Measurements from ENCODE around the gene BPTF.
A peak's percentile ranks its signal among the peaks of the same experiment; 100 is the strongest.
"Not testable (repeated sequence)": the region's sequence is repeated elsewhere in the genome, so short reads cannot be mapped to it uniquely, and the experiment has no call there.

Gene BPTF

DNA sequence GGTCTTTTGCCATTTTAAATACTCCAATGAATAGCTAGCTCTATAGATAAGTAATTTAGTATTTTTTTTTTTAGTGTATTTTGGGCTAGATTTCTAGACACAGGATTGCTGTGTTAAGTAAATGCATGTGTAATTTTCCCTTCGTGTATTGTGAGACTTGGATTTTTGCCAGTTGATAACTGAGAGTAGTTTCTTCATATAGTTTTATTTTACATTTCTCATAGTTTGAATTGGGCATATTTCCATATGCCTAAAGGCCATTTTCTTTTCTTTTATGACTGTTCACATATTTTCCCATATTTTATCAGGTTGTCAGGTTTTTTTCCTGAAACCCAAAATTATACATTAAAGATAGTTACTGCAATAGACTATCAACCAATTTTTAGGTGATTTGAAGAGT is 59.4 kb downstream of the BPTF start:
- no peak for DNase-seq

DNA sequence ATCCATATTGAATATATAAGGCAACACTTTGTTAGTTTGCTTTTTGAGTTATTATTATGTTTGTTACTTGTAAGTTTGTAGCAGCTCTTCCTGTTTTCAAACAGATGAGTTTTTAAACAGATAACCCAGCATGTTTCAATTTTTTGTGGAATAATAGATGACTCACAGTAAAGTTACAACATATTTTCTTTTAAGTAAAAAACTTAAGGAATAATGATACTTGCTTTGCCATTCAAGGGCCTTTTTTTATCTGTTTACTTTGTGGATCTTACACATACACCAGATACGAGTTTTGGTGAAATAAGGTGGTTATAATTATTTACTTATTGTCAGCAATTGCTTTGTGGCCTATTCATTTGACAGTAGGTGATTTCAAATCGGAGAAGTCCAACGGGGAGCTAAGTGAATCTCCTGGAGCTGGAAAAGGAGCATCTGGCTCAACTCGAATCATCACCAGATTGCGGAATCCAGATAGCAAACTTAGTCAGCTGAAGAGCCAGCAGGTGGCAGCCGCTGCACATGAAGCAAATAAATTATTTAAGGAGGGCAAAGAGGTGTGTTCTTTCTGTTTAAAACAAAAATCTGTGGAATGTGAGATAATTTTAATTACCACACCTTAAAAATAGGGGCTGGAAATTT is 66.3 kb downstream of the BPTF start:
- peak in 15 of 58 donors; percentile 1 to 22 (median 12) for DNase-seq

DNA sequence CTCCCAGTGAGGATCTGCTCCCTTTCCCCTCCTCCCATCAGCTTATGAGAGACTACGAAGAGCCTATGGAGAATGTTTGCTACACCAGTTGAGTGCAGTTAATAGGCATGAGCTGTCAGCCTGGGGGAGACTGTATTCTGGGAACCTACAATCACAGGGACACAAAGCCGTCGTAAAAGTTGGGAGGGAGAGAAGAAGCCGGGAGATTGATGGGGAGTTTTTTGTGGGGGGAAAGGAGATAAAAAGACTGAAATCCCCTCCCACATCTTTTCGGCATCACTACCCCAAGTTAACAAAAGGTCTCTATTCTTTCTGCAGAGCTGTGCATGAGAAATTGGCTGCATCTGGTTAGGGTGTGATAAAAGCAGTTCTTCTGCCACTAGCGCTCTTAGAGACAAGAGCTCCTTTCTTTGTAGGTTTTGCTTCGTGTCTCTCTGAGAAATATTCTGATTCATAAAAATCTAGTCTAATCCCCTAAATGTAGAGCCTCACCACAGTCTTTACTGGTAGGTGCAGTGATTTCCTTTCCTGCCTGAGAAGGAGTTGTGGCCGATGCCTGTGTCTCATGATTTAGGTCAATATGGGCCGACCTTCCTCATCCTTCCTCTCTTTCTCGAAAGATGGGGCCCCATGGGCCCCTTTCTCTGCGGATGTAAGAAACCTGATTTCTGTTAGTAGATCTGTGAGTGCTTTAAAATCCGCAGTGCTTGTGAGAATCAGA is 77.4 kb downstream of the BPTF start:
- peak in 6 of 58 donors; percentile 10 to 41 (median 26) for DNase-seq

DNA sequence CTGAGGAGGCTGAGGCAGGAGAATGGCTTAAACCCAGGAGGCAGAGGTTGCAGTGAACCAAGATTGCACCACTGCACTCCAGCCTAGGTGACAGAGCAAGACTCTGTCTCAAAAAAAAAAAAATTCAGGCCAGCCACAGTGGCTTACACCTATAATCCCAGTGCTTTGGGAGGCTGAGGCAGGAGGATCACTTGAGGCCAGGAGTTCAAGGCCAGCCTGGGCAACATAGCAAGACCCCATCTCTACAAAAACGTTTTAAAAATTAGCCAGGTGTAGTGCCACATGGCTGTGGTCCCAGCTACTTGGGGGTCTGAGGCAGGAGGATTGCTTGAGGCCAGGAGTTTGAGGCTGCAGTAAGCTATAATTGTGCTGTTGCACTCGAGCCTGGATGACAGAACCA is 80.0 kb downstream of the BPTF start:
- DNase-seq: not testable (repeated sequence)

DNA sequence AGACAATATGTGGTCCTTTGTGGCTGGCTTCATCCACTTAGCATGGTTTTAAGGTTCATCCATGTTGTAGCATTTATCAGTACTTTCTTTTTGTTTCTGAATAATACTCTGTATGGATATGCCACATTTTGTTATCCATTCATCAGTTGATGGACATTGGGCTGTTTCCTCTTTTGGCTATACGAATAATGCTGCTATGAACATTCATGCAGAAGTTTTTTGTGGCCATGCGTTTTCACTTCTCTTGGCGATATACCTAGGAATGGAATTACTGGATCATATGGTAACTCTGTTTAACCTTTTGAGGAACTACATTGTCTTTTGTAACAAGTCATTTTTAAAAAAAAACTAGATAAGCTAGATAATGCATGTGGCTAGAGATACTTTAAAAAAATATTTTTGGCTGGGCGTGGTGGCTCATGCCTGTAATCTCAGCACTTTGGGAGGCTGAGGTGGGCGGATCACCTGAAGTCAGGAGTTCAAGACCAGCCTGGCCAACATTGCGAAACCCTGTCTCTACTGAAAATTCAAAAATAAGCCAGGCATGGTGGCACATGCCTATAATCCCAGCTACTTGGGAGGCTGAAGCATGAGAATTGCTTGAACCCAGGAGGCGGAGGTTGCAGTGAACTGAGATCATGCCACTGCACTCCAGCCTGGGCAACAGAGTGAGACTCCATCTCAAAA is 85.0 kb downstream of the BPTF start:
- DNase-seq: not testable (repeated sequence)

DNA sequence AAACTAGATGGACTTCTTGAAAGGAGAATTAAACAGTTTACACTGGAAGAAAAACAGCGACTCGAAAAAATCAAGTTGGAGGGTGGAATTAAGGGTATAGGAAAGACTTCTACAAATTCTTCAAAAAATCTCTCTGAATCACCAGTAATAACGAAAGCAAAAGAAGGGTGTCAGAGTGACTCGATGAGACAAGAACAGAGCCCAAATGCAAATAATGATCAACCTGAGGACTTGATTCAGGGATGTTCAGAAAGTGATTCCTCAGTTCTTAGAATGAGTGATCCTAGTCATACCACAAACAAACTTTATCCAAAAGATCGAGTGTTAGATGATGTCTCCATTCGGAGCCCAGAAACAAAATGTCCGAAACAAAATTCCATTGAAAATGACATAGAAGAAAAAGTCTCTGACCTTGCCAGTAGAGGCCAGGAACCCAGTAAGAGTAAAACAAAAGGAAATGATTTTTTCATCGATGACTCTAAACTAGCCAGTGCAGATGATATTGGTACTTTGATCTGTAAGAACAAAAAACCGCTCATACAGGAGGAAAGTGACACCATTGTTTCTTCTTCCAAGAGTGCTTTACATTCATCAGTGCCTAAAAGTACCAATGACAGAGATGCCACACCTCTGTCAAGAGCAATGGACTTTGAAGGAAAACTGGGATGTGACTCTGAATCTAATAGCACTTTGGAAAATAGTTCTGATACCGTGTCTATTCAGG is 85.9 kb downstream of the BPTF start:
- no peak for DNase-seq

DNA sequence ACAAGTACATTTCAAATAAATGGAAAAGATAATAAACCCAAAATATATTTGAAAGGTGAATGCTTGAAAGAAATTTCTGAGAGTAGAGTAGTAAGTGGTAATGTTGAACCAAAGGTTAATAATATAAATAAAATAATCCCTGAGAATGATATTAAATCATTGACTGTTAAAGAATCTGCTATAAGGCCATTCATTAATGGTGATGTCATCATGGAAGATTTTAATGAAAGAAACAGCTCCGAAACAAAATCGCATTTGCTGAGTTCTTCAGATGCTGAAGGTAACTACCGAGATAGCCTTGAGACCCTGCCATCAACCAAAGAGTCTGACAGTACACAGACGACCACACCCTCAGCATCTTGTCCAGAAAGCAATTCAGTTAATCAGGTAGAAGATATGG is 86.8 kb downstream of the BPTF start:
- DNase-seq: no peak

DNA sequence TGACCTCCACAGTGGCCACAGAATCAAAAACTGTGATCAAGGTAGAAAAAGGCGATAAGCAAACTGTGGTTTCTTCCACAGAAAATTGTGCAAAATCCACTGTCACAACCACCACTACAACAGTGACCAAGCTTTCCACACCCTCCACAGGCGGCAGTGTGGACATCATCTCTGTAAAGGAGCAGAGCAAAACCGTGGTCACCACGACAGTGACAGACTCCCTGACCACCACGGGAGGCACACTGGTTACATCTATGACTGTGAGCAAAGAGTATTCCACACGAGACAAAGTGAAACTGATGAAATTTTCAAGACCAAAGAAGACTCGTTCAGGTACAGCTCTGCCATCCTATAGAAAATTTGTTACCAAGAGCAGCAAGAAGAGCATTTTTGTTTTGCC is 87.4 kb downstream of the BPTF start:
- no peak for DNase-seq

DNA sequence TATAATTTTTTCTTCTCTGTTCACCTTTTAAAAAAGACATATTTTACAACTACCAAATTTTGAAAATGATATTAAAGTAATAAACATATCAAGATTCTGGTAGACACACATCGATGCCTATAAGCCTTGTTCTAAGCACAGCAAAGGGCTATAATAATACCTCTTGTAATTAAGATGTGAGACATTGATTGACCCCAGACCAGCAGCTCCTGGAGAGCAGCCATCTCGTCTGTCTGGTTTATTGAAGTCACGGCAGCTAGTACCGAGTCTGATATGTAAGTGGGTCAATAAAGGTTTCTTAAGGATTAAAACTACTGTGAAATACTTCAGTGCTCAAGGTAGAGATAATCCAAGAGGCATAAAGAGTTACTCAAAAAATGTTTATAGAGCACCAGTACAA is 94.9 kb downstream of the BPTF start:
- no peak for DNase-seq

DNA sequence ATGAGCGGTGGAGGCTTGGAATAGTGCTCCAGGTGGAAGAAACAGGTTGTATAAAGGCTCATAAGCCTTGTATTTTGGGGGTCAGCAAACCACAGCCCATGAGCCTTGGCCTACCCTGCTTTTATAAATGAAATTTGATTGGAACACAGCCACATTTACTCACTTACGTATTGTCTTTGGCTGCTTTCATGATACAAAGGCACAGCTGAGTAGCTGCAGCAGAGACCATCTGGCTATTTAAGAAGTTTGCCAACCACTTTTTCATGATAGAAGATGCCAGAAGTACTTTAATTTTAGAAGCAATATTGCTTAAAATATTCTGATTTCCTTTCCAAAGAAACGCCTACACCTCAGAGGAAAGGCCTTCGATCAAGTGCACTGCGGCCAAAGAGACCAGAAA is 97.2 kb downstream of the BPTF start:
- peak in 2 of 58 donors; percentile 5 to 18 for DNase-seq

DNA sequence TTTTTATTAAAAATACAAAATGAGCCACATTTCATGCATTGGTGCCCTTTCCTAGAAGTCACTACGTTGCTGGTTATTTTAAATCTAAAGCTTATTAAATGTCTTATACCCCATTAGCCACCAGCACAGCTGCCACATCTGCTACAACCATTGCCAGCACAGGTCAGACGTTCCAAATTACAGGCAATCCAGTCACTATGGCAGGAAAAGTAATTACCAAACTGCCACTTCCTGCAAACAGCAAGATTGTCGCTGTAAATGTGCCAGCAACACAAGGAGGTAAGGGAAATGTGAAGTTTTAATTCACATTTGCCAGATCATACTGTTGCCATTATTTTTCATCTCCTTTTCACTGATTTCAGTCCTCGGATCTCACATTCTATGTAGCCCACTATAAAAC is 103.5 kb downstream of the BPTF start:
- DNase-seq: not testable (repeated sequence)

DNA sequence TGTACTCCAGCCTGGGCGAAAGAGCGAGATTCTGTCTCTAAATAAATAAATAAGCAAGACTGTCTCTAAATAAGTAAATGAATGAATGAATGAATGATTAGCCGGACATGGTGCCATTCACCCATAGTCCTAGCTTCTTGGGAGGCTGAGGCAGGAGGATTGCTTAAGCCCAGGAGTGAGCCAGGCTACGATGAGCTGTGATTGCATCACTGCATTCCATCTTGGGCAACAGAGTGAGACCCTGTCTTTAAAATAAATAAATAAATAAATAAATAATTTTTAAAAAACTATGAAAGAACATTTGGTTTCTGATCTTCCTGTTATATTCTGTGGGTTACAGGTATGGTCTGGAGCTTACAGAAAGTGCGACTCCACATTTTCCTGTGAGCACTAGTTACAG is 105.9 kb downstream of the BPTF start:
- no peak for DNase-seq

DNA sequence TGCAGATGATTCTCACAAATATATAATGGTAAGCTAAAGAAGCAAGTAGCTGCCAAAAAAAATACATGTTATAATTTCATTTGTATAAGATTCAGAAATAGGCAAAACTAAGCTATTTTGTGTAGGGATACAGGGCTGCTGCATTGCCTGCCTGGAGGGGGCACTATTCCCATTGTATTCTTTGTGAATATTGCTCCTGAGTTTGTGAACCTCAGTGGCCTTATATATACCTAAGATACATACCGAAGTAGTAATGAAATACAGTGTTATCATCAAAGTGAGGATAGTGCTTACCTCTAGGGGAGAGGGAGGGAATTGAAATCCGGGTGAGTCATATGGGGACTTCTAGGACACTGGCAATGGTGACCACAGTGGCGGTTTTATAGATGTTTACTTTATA is 117.5 kb downstream of the BPTF start:
- DNase-seq: no peak

DNA sequence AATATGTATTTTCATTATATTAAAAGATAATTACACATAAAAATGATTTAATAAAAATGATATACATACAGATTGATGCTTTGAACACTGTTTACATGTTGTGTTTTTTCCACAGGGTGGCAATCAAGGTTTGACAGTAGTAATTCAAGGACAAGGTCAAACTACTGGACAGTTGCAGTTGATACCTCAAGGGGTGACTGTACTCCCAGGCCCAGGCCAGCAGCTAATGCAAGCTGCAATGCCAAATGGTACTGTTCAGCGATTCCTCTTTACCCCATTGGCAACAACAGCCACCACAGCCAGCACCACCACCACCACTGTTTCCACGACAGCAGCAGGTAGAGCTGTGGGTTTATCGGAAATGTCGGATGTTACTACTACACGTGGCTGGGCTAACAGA is 118.7 kb downstream of the BPTF start:
- no peak for DNase-seq

DNA sequence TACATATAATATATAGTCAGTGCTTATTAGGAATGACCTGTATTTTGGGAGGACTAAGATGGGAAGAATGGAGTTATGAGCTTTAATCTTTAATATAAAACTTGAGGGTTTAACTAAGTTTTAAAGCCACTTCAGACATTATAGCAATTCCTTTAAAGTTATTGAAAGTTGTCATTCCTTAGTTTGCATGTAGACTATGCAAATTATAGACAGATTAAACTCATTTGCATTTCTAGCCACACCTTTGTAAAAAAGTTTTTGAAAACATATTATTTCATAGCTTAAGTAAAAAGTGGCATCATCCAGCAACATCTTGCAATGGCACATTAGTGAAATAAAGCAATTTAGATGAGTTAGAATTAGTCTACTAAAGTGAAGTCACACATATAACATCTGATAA is 121.2 kb downstream of the BPTF start:
- DNase-seq: no peak

DNA sequence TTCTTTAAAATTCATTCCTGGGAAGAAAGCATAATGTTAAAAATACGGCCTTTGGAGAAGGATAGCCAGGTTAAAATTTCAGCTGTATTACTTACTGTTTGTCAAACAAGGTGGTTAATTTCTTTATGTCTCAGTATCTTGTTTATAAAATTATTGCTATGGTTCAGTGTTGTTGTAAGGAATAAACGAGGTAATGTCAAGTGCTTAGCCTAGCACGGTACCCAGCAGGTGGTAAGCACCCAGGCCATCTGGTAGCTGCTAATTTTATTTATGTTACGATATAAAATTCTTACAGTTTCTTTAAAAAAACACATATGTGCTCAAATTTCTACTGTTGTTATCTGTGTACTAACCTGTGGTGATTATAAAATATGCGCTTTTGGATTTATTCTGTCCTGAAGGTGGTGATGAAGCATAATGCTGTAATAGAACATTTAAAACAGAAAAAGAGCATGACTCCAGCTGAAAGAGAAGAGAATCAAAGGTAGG is 122.1 kb downstream of the BPTF start:
- no peak for DNase-seq

DNA sequence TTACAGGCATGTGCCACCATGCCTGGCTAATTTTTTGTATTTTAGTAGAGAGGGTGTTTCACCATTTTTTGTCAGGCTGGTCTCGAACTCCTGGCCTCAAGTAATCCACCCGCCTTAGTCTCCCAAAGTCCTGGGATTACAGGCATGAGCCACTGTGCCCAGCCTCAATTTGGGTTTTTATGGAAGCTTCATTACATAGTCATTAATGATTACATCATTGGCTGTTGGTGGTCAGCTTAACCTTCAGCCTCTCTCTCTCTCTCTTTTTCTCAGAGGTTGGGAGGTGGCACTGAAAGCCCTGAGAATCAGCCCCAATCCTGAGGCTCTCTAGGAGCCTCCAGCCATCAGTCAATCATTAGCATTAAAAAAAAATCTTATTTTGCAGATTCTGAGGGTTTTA is 125.6 kb downstream of the BPTF start:
- DNase-seq: no peak

DNA sequence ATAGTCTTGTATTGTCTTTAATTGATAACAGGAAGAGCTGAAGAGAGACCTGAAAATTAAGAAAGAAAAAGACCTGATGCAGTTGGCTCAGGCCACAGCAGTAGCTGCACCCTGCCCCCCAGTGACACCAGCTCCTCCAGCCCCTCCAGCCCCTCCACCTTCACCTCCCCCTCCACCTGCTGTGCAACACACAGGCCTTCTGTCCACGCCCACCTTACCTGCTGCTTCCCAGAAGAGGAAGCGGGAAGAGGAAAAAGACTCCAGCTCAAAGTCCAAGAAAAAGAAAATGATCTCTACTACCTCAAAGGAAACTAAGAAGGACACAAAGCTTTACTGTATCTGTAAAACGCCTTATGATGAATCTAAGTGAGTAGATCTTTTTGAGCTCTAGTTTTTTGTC is 134.2 kb downstream of the BPTF start:
- DNase-seq: no peak

DNA sequence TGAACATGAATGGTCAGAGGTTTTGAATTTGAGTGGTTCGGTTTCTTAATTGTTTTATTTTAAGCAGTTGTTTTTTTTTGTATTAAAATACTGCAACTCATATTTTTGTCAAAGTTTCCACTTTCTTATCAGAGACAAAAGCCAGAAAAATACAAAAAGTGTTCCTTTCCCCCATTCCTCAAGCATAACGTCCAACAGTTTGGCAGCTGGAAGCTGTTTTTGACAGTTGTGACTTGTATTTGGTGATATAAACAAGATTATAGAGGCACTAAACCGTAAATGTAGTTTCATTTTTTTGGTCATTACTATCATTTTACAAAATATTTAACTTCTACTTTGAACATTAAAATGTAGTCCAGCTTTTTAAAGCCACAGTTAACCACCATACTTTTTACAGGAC is 135.0 kb downstream of the BPTF start:
- not testable (repeated sequence) for DNase-seq

DNA sequence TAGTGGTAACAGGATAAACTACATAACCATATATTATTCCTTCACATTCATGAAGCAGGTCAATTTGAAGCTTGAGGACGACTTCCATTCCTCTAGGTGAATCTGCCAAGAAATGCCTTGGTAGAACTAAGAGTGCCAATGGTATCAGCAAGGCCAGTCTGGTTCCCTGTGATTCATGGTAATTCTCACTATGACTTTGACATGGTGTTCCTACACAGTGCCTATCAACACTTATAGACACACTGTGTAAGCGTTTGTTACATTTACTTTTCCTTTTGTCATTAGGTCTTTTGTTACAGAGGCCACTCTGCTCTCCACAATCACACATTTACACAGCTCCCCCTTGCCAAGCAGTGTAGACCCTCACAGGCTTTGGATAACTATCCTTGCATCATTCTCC is 136.9 kb downstream of the BPTF start:
- not testable (repeated sequence) for DNase-seq

DNA sequence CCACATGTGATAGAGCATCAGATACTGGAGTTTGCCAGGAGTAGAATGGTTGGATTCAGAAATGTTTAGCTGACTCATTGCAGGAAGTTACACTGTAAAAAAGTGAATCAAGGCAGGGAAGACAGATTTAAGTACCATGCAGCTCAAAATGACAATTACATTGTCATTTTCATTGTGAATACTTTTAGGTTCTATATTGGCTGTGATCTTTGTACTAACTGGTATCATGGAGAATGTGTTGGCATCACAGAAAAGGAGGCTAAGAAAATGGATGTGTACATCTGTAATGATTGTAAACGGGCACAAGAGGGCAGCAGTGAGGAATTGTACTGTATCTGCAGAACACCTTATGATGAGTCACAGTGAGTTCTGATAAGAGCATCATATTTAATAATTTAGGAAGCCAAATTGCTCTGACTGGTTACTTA is 137.9 kb downstream of the BPTF start:
- DNase-seq: peak in 36 of 58 donors; percentile 3 to 81 (median 38)

DNA sequence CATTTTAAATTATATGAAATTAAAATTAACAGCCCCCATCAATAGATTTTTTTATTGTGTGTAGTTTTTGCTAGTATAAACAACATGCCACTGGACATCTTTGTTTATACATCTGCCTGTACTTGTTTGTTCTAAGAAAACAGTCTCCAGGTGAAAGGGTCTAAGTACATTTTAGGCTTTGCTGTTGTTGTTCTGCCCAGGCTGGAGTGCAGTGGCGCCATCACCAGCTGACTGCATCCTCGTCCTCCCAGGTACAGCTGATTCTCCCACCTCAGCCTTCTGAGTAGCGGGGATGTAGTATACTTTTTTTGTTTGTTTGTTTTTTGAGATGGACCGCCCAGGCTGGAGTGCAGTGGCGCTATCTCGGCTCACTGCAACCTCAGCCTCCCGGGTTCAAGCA is 145.5 kb downstream of the BPTF start:
- no peak for DNase-seq
